ENCODE results near the gene UBE2E2.

Gene UBE2E2

DNA sequence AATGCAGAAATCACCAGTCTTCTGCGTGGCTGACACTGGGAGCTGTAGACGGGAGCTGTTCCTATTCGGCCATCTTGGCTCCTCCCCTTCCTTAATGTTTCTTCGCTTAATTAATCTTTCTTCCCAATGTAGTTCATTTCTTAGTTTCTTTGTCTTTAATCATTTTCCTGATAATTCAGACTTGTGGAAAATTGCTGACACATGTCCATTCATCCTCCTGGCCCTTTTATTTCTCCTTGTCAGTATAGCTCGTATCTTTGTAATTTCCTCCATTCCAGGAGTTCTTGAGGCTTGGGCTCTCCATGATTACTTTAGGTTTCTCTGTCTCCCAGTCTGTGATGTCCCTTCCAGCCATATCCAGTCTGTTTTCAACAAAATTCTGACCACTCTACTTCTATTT, 98.7 kb downstream of the UBE2E2 start:
- no peak overlapping the region for H2BK15ac ChIP-seq (ENCODE audit: low read length)
- no peak for DNase-seq (ENCODE audit: low spot score)
- no peaks in the 10 kb centered on the region for H3K4me1 ChIP-seq (ENCODE audit: control insufficient read depth in 2 of 2, insufficient read depth in 1 of 2, low read depth in 1 of 2, low read length in 2 of 2)
- no peak overlapping the region for H4K91ac ChIP-seq (ENCODE audit: low read depth, low read length, poor library complexity)
- H3K18ac ChIP-seq (ENCODE audit: low read length), result no peak overlapping the region
- no peak overlapping the region for H3K27ac ChIP-seq (replicated peaks; ENCODE audit: low read length)
- no peak overlapping the region for H3K4me2 ChIP-seq (ENCODE audit: insufficient read depth, low read length, poor library complexity, severe bottlenecking)
- H4K8ac ChIP-seq (ENCODE audit: low read depth, low read length), result no peak overlapping the region
- no peak overlapping the region for H3K14ac ChIP-seq (ENCODE audit: low read length)
- H3K36me3 ChIP-seq (replicated peaks in 1 of 2; ENCODE audit: control insufficient read depth in 2 of 2, insufficient read depth in 2 of 2, low read length in 2 of 2), result no peaks in the 10 kb centered on the region
- no peak overlapping the region for H2BK5ac ChIP-seq (ENCODE audit: low read length)
- no peak overlapping the region for H3K4me3 ChIP-seq (ENCODE audit: low read length in 2 of 2)
- H2AK5ac ChIP-seq (ENCODE audit: low read depth, low read length), result no peak overlapping the region
- H3K9ac ChIP-seq (ENCODE audit: low read depth, low read length, poor library complexity), result no peak overlapping the region
- H3K9me3 ChIP-seq (replicated peaks in 1 of 2; ENCODE audit: control insufficient read depth in 2 of 2, insufficient read depth in 1 of 2, low read depth in 1 of 2, low read length in 2 of 2), result no peaks in the 10 kb centered on the region
- no peaks in the 10 kb centered on the region for H3K27me3 ChIP-seq (ENCODE audit: control insufficient read depth in 3 of 3, insufficient read depth in 3 of 3, low read depth in 1 of 3, low read length in 3 of 3)
- H2BK12ac ChIP-seq (ENCODE audit: low read length), result no peak overlapping the region
- no peak overlapping the region for H2BK120ac ChIP-seq (ENCODE audit: low read depth, low read length)
- H3K4ac ChIP-seq (ENCODE audit: low read length), result no peak overlapping the region
- no peak overlapping the region for H3K23ac ChIP-seq (ENCODE audit: low read depth, low read length, poor library complexity)
- WGBS, 2 donors (ENCODE audit: extremely low coverage in 2 of 2, insufficient read length in 2 of 2, insufficient replicate concordance in 1 of 2), result no CpG with 5 or more reads among the region's 5 CpGs
- H2AFZ ChIP-seq (ENCODE audit: low read length), result no peak overlapping the region
- no peaks in the 10 kb centered on the region for H3K79me1 ChIP-seq (ENCODE audit: low read depth, low read length)

DNA sequence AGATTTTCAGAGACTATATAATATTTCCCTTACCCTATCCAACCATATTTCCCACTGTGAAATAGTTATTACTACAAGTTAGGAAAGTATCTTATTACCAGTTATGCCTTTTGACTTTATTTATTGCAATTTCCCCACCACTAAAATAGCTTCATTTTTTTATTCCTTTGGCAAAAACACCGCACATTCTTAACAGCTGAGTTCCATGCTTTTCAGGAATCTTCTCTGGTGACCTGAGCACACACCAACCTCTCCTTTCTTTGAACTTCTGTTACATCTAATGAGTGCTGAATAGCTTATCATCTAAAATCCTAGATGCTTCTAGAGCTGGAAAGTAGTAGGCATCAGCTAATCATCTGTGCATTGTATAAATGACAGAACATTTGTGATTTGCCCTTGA, 99.1 kb downstream of the UBE2E2 start:
- WGBS, 2 donors (ENCODE audit: extremely low coverage in 2 of 2, insufficient read length in 2 of 2, insufficient replicate concordance in 1 of 2), result no CpG with 5 or more reads among the region's 1 CpG
- no peak overlapping the region for H2BK12ac ChIP-seq (ENCODE audit: low read length)
- no peak overlapping the region for H3K14ac ChIP-seq (ENCODE audit: low read length)
- H2AFZ ChIP-seq (ENCODE audit: low read length), result no peak overlapping the region
- H3K79me1 ChIP-seq (ENCODE audit: low read depth, low read length), result no peaks in the 10 kb centered on the region
- H3K4me1 ChIP-seq (ENCODE audit: control insufficient read depth in 2 of 2, insufficient read depth in 1 of 2, low read depth in 1 of 2, low read length in 2 of 2), result no peaks in the 10 kb centered on the region
- H3K23ac ChIP-seq (ENCODE audit: low read depth, low read length, poor library complexity), result no peak overlapping the region
- H4K8ac ChIP-seq (ENCODE audit: low read depth, low read length), result no peak overlapping the region
- H3K9ac ChIP-seq (ENCODE audit: low read depth, low read length, poor library complexity), result no peak overlapping the region
- H2BK15ac ChIP-seq (ENCODE audit: low read length), result no peak overlapping the region
- H2BK5ac ChIP-seq (ENCODE audit: low read length), result no peak overlapping the region
- H3K9me3 ChIP-seq (replicated peaks in 1 of 2; ENCODE audit: control insufficient read depth in 2 of 2, insufficient read depth in 1 of 2, low read depth in 1 of 2, low read length in 2 of 2), result no peaks in the 10 kb centered on the region
- no peaks in the 10 kb centered on the region for H3K27me3 ChIP-seq (ENCODE audit: control insufficient read depth in 3 of 3, insufficient read depth in 3 of 3, low read depth in 1 of 3, low read length in 3 of 3)
- no peak for DNase-seq (ENCODE audit: low spot score)
- H3K4me3 ChIP-seq (ENCODE audit: low read length in 2 of 2), result no peak overlapping the region
- no peak overlapping the region for H2AK5ac ChIP-seq (ENCODE audit: low read depth, low read length)
- no peak overlapping the region for H3K4me2 ChIP-seq (ENCODE audit: insufficient read depth, low read length, poor library complexity, severe bottlenecking)
- no peak overlapping the region for H3K4ac ChIP-seq (ENCODE audit: low read length)
- H3K18ac ChIP-seq (ENCODE audit: low read length), result no peak overlapping the region
- no peak overlapping the region for H4K91ac ChIP-seq (ENCODE audit: low read depth, low read length, poor library complexity)
- H2BK120ac ChIP-seq (ENCODE audit: low read depth, low read length), result no peak overlapping the region
- no peak overlapping the region for H3K27ac ChIP-seq (replicated peaks; ENCODE audit: low read length)
- H3K36me3 ChIP-seq (replicated peaks in 1 of 2; ENCODE audit: control insufficient read depth in 2 of 2, insufficient read depth in 2 of 2, low read length in 2 of 2), result no peaks in the 10 kb centered on the region

DNA sequence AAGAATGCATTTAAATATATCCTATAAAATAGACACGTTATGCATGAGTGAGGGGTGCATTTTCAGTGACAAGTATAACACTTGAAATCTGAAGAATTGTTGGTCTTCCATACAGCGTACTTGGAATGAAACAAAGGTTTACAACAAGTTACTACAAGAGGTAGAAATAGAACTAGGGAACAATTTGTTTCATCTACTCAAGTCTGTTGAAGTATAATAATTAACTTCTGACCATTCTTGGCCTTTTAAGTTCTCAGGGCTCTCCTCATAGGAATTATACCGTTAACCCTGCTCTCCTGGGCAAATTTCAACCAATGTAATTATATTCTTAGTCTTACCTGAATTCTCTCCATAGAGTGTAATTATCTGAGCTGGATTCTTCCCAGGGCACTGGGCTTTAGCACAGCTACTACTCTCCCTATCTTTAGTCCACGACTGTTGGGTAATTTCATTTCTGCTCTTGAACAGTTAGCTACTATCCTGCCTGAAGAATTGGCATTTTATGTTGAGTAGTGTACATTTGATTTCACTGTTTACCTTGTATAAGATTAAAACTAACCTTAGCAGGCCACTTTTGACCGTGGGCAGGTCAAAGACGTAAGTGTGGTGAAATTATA, 100.6 kb downstream of the UBE2E2 start:
- no peak overlapping the region for H3K9ac ChIP-seq (ENCODE audit: low read depth, low read length, poor library complexity)
- no peak overlapping the region for H4K91ac ChIP-seq (ENCODE audit: low read depth, low read length, poor library complexity)
- no CpG with 5 or more reads among the region's 6 CpGs for WGBS, 2 donors (ENCODE audit: extremely low coverage in 2 of 2, insufficient read length in 2 of 2, insufficient replicate concordance in 1 of 2)
- H3K36me3 ChIP-seq (replicated peaks in 1 of 2; ENCODE audit: control insufficient read depth in 2 of 2, insufficient read depth in 2 of 2, low read length in 2 of 2), result no peaks in the 10 kb centered on the region
- H3K4ac ChIP-seq (ENCODE audit: low read length), result no peak overlapping the region
- no peak overlapping the region for H2BK5ac ChIP-seq (ENCODE audit: low read length)
- no peak overlapping the region for H2BK12ac ChIP-seq (ENCODE audit: low read length)
- H3K4me3 ChIP-seq (ENCODE audit: low read length in 2 of 2), result no peak overlapping the region
- H3K27me3 ChIP-seq (ENCODE audit: control insufficient read depth in 3 of 3, insufficient read depth in 3 of 3, low read depth in 1 of 3, low read length in 3 of 3), result no peaks in the 10 kb centered on the region
- no peak for DNase-seq (ENCODE audit: low spot score)
- H3K4me1 ChIP-seq (ENCODE audit: control insufficient read depth in 2 of 2, insufficient read depth in 1 of 2, low read depth in 1 of 2, low read length in 2 of 2), result no peaks in the 10 kb centered on the region
- no peak overlapping the region for H2BK15ac ChIP-seq (ENCODE audit: low read length)
- no peak overlapping the region for H3K18ac ChIP-seq (ENCODE audit: low read length)
- H3K9me3 ChIP-seq (replicated peaks in 1 of 2; ENCODE audit: control insufficient read depth in 2 of 2, insufficient read depth in 1 of 2, low read depth in 1 of 2, low read length in 2 of 2), result no peaks in the 10 kb centered on the region
- no peak overlapping the region for H2BK120ac ChIP-seq (ENCODE audit: low read depth, low read length)
- H2AFZ ChIP-seq (ENCODE audit: low read length), result no peak overlapping the region
- H3K23ac ChIP-seq (ENCODE audit: low read depth, low read length, poor library complexity), result no peak overlapping the region
- no peak overlapping the region for H4K8ac ChIP-seq (ENCODE audit: low read depth, low read length)
- no peak overlapping the region for H3K4me2 ChIP-seq (ENCODE audit: insufficient read depth, low read length, poor library complexity, severe bottlenecking)
- no peak overlapping the region for H2AK5ac ChIP-seq (ENCODE audit: low read depth, low read length)
- H3K27ac ChIP-seq (replicated peaks; ENCODE audit: low read length), result no peak overlapping the region
- no peaks in the 10 kb centered on the region for H3K79me1 ChIP-seq (ENCODE audit: low read depth, low read length)
- no peak overlapping the region for H3K14ac ChIP-seq (ENCODE audit: low read length)

DNA sequence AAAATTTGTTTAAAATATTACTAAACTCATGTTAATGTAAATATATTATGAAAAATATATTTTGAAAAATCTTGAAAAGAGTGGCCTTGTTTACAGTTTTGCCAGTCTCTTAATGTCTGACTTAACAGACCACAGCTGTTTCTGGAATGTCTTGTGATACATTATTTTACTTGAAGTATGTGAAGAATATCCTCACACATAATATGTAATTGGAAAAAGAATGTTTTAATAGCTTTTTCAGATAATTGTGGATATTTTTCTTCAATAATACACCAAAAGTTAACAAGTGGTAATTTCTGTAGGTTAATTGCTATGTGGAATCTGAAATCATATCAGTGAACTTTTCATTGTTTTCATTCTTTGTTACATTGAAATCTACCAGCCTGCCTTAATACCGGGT, 101.3 kb downstream of the UBE2E2 start:
- Histone ChIP-seq H3K9ac (ENCODE audit: low read depth, low read length, poor library complexity) (no peak overlapping the region), H3K23ac (ENCODE audit: low read depth, low read length, poor library complexity) (no peak overlapping the region), H2BK5ac (ENCODE audit: low read length) (no peak overlapping the region), H2AK5ac (ENCODE audit: low read depth, low read length) (no peak overlapping the region), H2BK120ac (ENCODE audit: low read depth, low read length) (no peak overlapping the region), H3K4me3 (ENCODE audit: low read length in 2 of 2) (no peak overlapping the region), H3K4me2 (ENCODE audit: insufficient read depth, low read length, poor library complexity, severe bottlenecking) (no peak overlapping the region), H3K14ac (ENCODE audit: low read length) (no peak overlapping the region), H2AFZ (ENCODE audit: low read length) (no peak overlapping the region), H3K79me1 (ENCODE audit: low read depth, low read length) (no peaks in the 10 kb centered on the region), H3K27ac (replicated peaks; ENCODE audit: low read length) (no peak overlapping the region), H3K36me3 (replicated peaks in 1 of 2; ENCODE audit: control insufficient read depth in 2 of 2, insufficient read depth in 2 of 2, low read length in 2 of 2) (peaks cover 0 to 1% of the 10 kb centered on the region in 2 donors), H4K91ac (ENCODE audit: low read depth, low read length, poor library complexity) (no peak overlapping the region), H4K8ac (ENCODE audit: low read depth, low read length) (no peak overlapping the region), H3K9me3 (replicated peaks in 1 of 2; ENCODE audit: control insufficient read depth in 2 of 2, insufficient read depth in 1 of 2, low read depth in 1 of 2, low read length in 2 of 2) (no peaks in the 10 kb centered on the region), H3K18ac (ENCODE audit: low read length) (no peak overlapping the region), H2BK12ac (ENCODE audit: low read length) (no peak overlapping the region), H2BK15ac (ENCODE audit: low read length) (no peak overlapping the region), H3K27me3 (ENCODE audit: control insufficient read depth in 3 of 3, insufficient read depth in 3 of 3, low read depth in 1 of 3, low read length in 3 of 3) (no peaks in the 10 kb centered on the region), H3K4me1 (ENCODE audit: control insufficient read depth in 2 of 2, insufficient read depth in 1 of 2, low read depth in 1 of 2, low read length in 2 of 2) (no peaks in the 10 kb centered on the region), H3K4ac (ENCODE audit: low read length) (no peak overlapping the region)
- no CpG with 5 or more reads among the region's 1 CpG for WGBS, 2 donors (ENCODE audit: extremely low coverage in 2 of 2, insufficient read length in 2 of 2, insufficient replicate concordance in 1 of 2)
- no peak for DNase-seq (ENCODE audit: low spot score)
